ENCODE measurements around the gene SOD1.

The SOD1 gene

GRCh38 chr21:31675318-31675717 lies 15.8 kb downstream of the SOD1 start:
- no peaks in the 10 kb centered on the region for H3K27me3 ChIP-seq (ENCODE audit: control insufficient read depth, insufficient read depth, low read length)
- H3K36me3 ChIP-seq (ENCODE audit: control insufficient read depth, insufficient read depth, low read length), result peaks cover 5% of the 10 kb centered on the region
- H3K27ac ChIP-seq (ENCODE audit: low read depth, low read length), result no peak overlapping the region
- H3K9ac ChIP-seq (ENCODE audit: low read length), result no peak overlapping the region
- H3K4me1 ChIP-seq (ENCODE audit: control insufficient read depth, insufficient read depth, low read length), result no peaks in the 10 kb centered on the region
- H3K4me3 ChIP-seq (ENCODE audit: low read length), result no peak overlapping the region

- Histone ChIP-seq H3K9ac (ENCODE audit: low read length) (no peak overlapping the region), H3K36me3 (ENCODE audit: control insufficient read depth, insufficient read depth, low read length) (peaks cover 5% of the 10 kb centered on the region), H3K4me1 (ENCODE audit: control insufficient read depth, insufficient read depth, low read length) (no peaks in the 10 kb centered on the region), H3K27ac (ENCODE audit: low read depth, low read length) (no peak overlapping the region), H3K4me3 (ENCODE audit: low read length) (no peak overlapping the region), H3K27me3 (ENCODE audit: control insufficient read depth, insufficient read depth, low read length) (no peaks in the 10 kb centered on the region)
Measured at GRCh38 chr21:31675960-31676359, 16.5 kb downstream of the SOD1 start.

DNA sequence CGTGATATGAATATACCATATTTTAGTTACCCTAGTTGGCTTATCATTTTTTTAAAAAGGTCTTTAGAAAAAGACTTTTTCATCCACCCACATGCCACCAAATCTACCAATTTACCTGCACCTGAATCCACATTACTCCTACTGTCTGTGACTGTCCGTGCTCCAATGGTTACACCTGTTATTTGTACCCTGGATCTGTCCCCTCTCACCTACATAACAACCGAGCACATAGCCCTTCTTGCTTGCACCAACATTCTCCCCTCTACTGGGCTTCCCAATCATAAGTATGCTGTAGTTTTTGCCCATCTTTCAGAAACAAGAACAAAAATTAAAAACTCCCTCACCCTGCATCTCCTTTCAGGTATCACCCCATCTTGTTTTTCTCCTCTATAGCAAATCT lies 17.6 kb downstream of the SOD1 start:
- H3K27ac ChIP-seq (ENCODE audit: low read depth, low read length), result no peak overlapping the region
- no peaks in the 10 kb centered on the region for H3K27me3 ChIP-seq (ENCODE audit: control insufficient read depth, insufficient read depth, low read length)
- H3K4me1 ChIP-seq (ENCODE audit: control insufficient read depth, insufficient read depth, low read length), result no peaks in the 10 kb centered on the region
- no peaks in the 10 kb centered on the region for H3K36me3 ChIP-seq (ENCODE audit: control insufficient read depth, insufficient read depth, low read length)
- no peak overlapping the region for H3K4me3 ChIP-seq (ENCODE audit: low read length)
- H3K9ac ChIP-seq (ENCODE audit: low read length), result no peak overlapping the region

- Histone ChIP-seq H3K9ac (ENCODE audit: low read length) (no peak overlapping the region), H3K36me3 (ENCODE audit: control insufficient read depth, insufficient read depth, low read length) (peaks cover 4% of the 10 kb centered on the region), H3K27ac (ENCODE audit: low read depth, low read length) (no peak overlapping the region), H3K27me3 (ENCODE audit: control insufficient read depth, insufficient read depth, low read length) (no peaks in the 10 kb centered on the region), H3K4me3 (ENCODE audit: low read length) (no peak overlapping the region), H3K4me1 (ENCODE audit: control insufficient read depth, insufficient read depth, low read length) (no peaks in the 10 kb centered on the region)
Measured at GRCh38 chr21:31678478-31678877, 19.0 kb downstream of the SOD1 start.

DNA sequence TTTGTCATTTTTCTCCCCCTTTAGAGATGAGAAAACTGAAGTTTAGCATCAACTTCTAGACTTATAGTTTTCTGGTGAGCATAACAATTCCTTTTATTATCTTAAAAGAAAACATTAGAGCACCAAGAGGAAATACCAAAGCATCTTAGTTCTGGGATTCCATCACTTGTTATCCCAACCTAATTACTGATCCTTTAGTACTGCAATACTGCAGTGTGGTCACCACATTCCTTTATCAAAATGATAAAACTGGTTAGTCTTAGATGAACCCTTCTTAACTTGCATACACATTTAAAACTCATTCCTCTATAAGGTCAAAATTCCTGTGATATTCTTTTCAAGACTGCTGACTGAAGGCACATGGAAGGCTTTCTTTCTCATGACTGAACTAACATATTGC lies 23.1 kb downstream of the SOD1 start:
- H3K27ac ChIP-seq (ENCODE audit: low read depth, low read length), result no peak overlapping the region
- peaks cover 16% of the 10 kb centered on the region for H3K36me3 ChIP-seq (ENCODE audit: control insufficient read depth, insufficient read depth, low read length)
- H3K4me1 ChIP-seq (ENCODE audit: control insufficient read depth, insufficient read depth, low read length), result no peaks in the 10 kb centered on the region
- H3K9ac ChIP-seq (ENCODE audit: low read length), result no peak overlapping the region
- no peaks in the 10 kb centered on the region for H3K27me3 ChIP-seq (ENCODE audit: control insufficient read depth, insufficient read depth, low read length)
- H3K4me3 ChIP-seq (ENCODE audit: low read length), result no peak overlapping the region

DNA sequence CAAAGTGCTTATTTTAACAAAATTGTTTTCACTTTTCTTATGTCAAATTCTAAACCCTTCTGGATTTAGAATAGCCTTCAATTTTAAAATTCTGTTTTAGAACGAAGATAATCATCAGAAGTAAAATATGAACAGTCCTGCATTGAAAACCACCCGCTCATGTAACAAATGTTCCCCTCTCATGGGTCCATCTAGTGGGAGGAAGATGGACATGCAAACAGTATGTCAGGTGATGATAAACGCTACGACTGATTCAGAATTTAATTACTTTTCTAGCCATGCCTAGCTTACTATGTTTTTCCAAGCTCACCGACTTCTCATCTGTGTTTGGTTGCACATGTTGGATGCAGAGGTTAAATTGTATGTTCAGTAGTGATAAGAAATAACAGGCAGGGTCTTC lies 23.5 kb downstream of the SOD1 start:
- H3K9ac ChIP-seq (ENCODE audit: low read length), result no peak overlapping the region
- peaks cover 16% of the 10 kb centered on the region for H3K36me3 ChIP-seq (ENCODE audit: control insufficient read depth, insufficient read depth, low read length)

GRCh38 chr21:31684918-31685317 lies 25.4 kb downstream of the SOD1 start:
- Histone ChIP-seq H3K9ac (ENCODE audit: low read length) (no peak overlapping the region), H3K4me1 (ENCODE audit: control insufficient read depth, insufficient read depth, low read length) (no peaks in the 10 kb centered on the region), H3K27ac (ENCODE audit: low read depth, low read length) (no peak overlapping the region), H3K4me3 (ENCODE audit: low read length) (no peak overlapping the region), H3K36me3 (ENCODE audit: control insufficient read depth, insufficient read depth, low read length) (peaks cover 20% of the 10 kb centered on the region), H3K27me3 (ENCODE audit: control insufficient read depth, insufficient read depth, low read length) (no peaks in the 10 kb centered on the region)

More for the DNA sequence above, 23.5 kb downstream of the SOD1 start:
- Histone ChIP-seq H3K27ac (ENCODE audit: low read depth, low read length) (no peak overlapping the region), H3K4me1 (ENCODE audit: control insufficient read depth, insufficient read depth, low read length) (no peaks in the 10 kb centered on the region), H3K4me3 (ENCODE audit: low read length) (no peak overlapping the region), H3K27me3 (ENCODE audit: control insufficient read depth, insufficient read depth, low read length) (no peaks in the 10 kb centered on the region)

DNA sequence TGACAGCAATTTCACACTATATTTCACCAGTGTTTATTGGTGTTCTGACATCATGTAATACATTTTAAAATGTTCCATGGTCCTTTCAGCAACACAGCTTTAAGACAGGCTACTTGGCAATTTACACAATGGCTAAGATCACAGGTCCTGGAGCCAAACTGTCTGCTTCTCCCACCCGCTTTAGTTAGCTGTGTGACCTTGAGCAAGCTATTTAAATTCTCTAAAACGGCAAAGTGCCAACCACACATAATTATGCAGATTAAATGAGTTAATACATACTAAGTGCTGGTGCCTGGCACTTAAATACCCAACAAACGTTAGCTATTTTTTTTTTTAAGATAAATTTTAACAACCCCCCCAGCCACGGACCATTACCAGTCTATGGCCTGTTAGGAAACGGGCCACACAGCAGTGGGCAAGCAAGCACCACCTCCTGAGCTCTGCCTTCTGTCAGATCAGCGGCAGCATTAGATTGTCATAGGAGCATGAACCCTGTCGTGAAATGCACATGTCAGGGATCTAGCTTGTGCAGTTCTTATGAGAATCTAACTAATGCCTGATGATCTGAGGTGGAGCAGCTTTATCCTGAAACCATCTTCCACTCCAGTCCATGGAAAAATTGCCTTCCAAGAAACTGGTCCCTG lies 26.9 kb downstream of the SOD1 start:
- Histone ChIP-seq H3K36me3 (ENCODE audit: control insufficient read depth, insufficient read depth, low read length) (peaks cover 26% of the 10 kb centered on the region), H3K4me3 (ENCODE audit: low read length) (no peak overlapping the region), H3K4me1 (ENCODE audit: control insufficient read depth, insufficient read depth, low read length) (no peaks in the 10 kb centered on the region), H3K9ac (ENCODE audit: low read length) (no peak overlapping the region), H3K27ac (ENCODE audit: low read depth, low read length) (no peak overlapping the region), H3K27me3 (ENCODE audit: control insufficient read depth, insufficient read depth, low read length) (no peaks in the 10 kb centered on the region)

DNA sequence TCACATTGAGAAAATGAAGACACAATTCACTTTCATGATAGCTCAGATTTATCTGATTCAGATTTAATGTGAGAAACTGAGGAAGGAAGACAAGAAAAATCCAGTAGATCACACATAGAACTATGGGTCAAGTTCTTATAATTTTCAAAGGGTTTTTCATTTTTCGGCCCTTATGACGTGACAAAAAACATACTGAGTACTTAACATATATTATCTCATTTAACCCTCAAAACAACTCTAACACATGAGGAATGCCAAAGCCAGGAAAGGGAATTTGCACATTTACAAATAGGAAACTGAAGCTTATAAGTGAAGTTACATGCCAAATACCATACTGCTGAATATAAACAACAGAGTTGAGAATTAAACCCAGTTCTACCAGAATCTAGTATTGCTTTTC lies 27.6 kb downstream of the SOD1 start:
- Histone ChIP-seq H3K4me3 (ENCODE audit: low read length) (no peak overlapping the region), H3K36me3 (ENCODE audit: control insufficient read depth, insufficient read depth, low read length) (peaks cover 26% of the 10 kb centered on the region), H3K27me3 (ENCODE audit: control insufficient read depth, insufficient read depth, low read length) (no peaks in the 10 kb centered on the region), H3K9ac (ENCODE audit: low read length) (no peak overlapping the region), H3K27ac (ENCODE audit: low read depth, low read length) (no peak overlapping the region), H3K4me1 (ENCODE audit: control insufficient read depth, insufficient read depth, low read length) (no peaks in the 10 kb centered on the region)

DNA sequence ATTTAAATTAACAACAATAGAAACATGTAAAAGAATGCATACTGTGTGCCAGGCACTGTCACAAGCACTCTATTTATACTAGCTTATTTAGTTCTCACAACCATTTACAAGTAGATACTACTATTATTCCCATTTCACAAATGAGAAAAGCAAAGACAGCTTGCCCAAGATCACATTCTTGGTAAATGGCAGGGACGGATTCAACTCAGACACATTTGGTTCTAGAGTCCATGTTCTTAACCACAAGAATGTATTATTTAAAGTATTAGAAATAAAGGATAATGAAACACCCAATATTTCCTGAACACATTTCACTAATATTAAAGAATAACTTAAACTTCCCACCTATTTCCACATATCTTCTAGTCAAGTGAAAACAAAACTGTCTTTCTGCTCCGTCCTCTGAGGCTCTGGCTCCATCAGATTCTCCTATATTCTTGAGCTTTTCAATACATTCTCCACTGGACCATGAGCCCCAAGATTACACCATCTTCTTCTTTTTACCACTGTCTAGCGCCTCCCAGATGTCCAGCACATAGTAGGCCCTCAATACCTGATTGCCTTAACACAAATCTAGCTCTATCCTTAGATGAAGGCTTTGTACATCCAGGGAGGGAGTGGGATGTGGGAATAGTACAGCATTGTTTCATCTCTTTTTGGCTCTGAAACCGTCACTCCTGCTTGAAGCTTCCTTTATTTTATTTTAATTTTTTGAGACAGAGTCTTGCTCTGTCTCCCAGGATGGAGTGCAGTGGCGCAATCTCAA lies 29.3 kb downstream of the SOD1 start:
- no peak overlapping the region for H3K9ac ChIP-seq (ENCODE audit: low read length)
- H3K27me3 ChIP-seq (ENCODE audit: control insufficient read depth, insufficient read depth, low read length), result no peaks in the 10 kb centered on the region
- H3K27ac ChIP-seq (ENCODE audit: low read depth, low read length), result no peak overlapping the region
- H3K4me1 ChIP-seq (ENCODE audit: control insufficient read depth, insufficient read depth, low read length), result no peaks in the 10 kb centered on the region
- H3K4me3 ChIP-seq (ENCODE audit: low read length), result no peak overlapping the region
- H3K36me3 ChIP-seq (ENCODE audit: control insufficient read depth, insufficient read depth, low read length), result peaks cover 20% of the 10 kb centered on the region

DNA sequence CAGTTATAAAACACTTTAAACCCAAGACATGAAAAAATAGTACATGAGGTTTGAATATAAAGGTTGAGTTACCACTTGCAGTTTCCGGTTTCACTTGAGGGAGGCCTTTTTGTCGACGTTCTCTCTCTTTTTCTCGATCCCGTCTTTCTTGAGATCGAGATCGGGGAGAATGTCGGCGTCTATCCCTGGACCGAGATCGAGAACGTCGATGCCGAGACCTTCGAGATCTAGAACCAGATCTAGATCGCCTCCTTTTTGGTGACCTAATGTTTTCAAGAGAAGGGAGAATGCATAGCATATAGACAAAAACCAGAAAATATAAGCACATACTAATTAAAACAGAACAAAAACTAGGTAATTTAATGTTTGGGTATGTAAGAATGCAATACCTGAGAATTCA lies 33.7 kb downstream of the SOD1 start:
- H3K4me1 ChIP-seq (ENCODE audit: control insufficient read depth, insufficient read depth, low read length), result no peaks in the 10 kb centered on the region
- H3K27ac ChIP-seq (ENCODE audit: low read depth, low read length), result no peak overlapping the region
- H3K9ac ChIP-seq (ENCODE audit: low read length), result no peak overlapping the region
- peaks cover 17% of the 10 kb centered on the region for H3K36me3 ChIP-seq (ENCODE audit: control insufficient read depth, insufficient read depth, low read length)
- H3K4me3 ChIP-seq (ENCODE audit: low read length), result no peak overlapping the region
- H3K27me3 ChIP-seq (ENCODE audit: control insufficient read depth, insufficient read depth, low read length), result no peaks in the 10 kb centered on the region

- Histone ChIP-seq H3K27ac (ENCODE audit: low read depth, low read length) (no peak overlapping the region), H3K4me3 (ENCODE audit: low read length) (no peak overlapping the region), H3K27me3 (ENCODE audit: control insufficient read depth, insufficient read depth, low read length) (no peaks in the 10 kb centered on the region), H3K36me3 (ENCODE audit: control insufficient read depth, insufficient read depth, low read length) (peaks cover 16% of the 10 kb centered on the region), H3K4me1 (ENCODE audit: control insufficient read depth, insufficient read depth, low read length) (no peaks in the 10 kb centered on the region), H3K9ac (ENCODE audit: low read length) (no peak overlapping the region)
Measured at GRCh38 chr21:31696424-31696823, 36.9 kb downstream of the SOD1 start.

GRCh38 chr21:31698461-31698860 lies 39.0 kb downstream of the SOD1 start:
- Histone ChIP-seq H3K27ac (ENCODE audit: low read depth, low read length) (no peak overlapping the region), H3K4me1 (ENCODE audit: control insufficient read depth, insufficient read depth, low read length) (no peaks in the 10 kb centered on the region), H3K9ac (ENCODE audit: low read length) (no peak overlapping the region), H3K36me3 (ENCODE audit: control insufficient read depth, insufficient read depth, low read length) (peaks cover 16% of the 10 kb centered on the region), H3K27me3 (ENCODE audit: control insufficient read depth, insufficient read depth, low read length) (no peaks in the 10 kb centered on the region), H3K4me3 (ENCODE audit: low read length) (no peak overlapping the region)
